ENCODE results near the gene RGR.

RGR gene

GRCh38 chr10:84294766-84295447, 50.1 kb downstream of the RGR start:
- H3K27ac ChIP-seq (ENCODE audit: low read depth, low read length): no peak overlapping the region
- H3K4me3 ChIP-seq (ENCODE audit: low read length): no peak overlapping the region
- H3K27me3 ChIP-seq (ENCODE audit: control insufficient read depth, insufficient read depth, low read length): no peaks in the 10 kb centered on the region
- no peaks in the 10 kb centered on the region for H3K4me1 ChIP-seq (ENCODE audit: control insufficient read depth, insufficient read depth, low read length)
- no peaks in the 10 kb centered on the region for H3K36me3 ChIP-seq (ENCODE audit: control insufficient read depth, insufficient read depth, low read length)
- H3K9ac ChIP-seq (ENCODE audit: low read length): no peak overlapping the region

- Histone ChIP-seq H3K36me3 (ENCODE audit: control insufficient read depth, insufficient read depth, low read length) (no peaks in the 10 kb centered on the region), H3K4me1 (ENCODE audit: control insufficient read depth, insufficient read depth, low read length) (no peaks in the 10 kb centered on the region), H3K9ac (ENCODE audit: low read length) (no peak overlapping the region), H3K27me3 (ENCODE audit: control insufficient read depth, insufficient read depth, low read length) (no peaks in the 10 kb centered on the region), H3K4me3 (ENCODE audit: low read length) (no peak overlapping the region), H3K27ac (ENCODE audit: low read depth, low read length) (no peak overlapping the region)
These were observed 51.5 kb downstream of the RGR start for GRCh38 chr10:84296091-84296981.

GRCh38 chr10:84298057-84298456, 53.2 kb downstream of the RGR start:
- H3K9ac ChIP-seq (ENCODE audit: low read length): no peak overlapping the region
- H3K27me3 ChIP-seq (ENCODE audit: control insufficient read depth, insufficient read depth, low read length): no peaks in the 10 kb centered on the region
- H3K4me3 ChIP-seq (ENCODE audit: low read length): no peak overlapping the region
- no peaks in the 10 kb centered on the region for H3K4me1 ChIP-seq (ENCODE audit: control insufficient read depth, insufficient read depth, low read length)
- no peak overlapping the region for H3K27ac ChIP-seq (ENCODE audit: low read depth, low read length)
- H3K36me3 ChIP-seq (ENCODE audit: control insufficient read depth, insufficient read depth, low read length): no peaks in the 10 kb centered on the region

- H3K27me3 ChIP-seq (ENCODE audit: control insufficient read depth, insufficient read depth, low read length): no peaks in the 10 kb centered on the region
- no peak overlapping the region for H3K4me3 ChIP-seq (ENCODE audit: low read length)
- no peak overlapping the region for H3K9ac ChIP-seq (ENCODE audit: low read length)
- H3K4me1 ChIP-seq (ENCODE audit: control insufficient read depth, insufficient read depth, low read length): no peaks in the 10 kb centered on the region
- H3K27ac ChIP-seq (ENCODE audit: low read depth, low read length): no peak overlapping the region
- H3K36me3 ChIP-seq (ENCODE audit: control insufficient read depth, insufficient read depth, low read length): no peaks in the 10 kb centered on the region
These were observed 57.4 kb downstream of the RGR start for GRCh38 chr10:84302223-84302622.

GRCh38 chr10:84306751-84307384, 62.0 kb downstream of the RGR start:
- Histone ChIP-seq H3K36me3 (ENCODE audit: control insufficient read depth, insufficient read depth, low read length) (no peaks in the 10 kb centered on the region), H3K4me1 (ENCODE audit: control insufficient read depth, insufficient read depth, low read length) (no peaks in the 10 kb centered on the region), H3K27ac (ENCODE audit: low read depth, low read length) (no peak overlapping the region), H3K27me3 (ENCODE audit: control insufficient read depth, insufficient read depth, low read length) (no peaks in the 10 kb centered on the region), H3K9ac (ENCODE audit: low read length) (no peak overlapping the region), H3K4me3 (ENCODE audit: low read length) (no peak overlapping the region)

GRCh38 chr10:84308021-84308420, 63.2 kb downstream of the RGR start:
- Histone ChIP-seq H3K4me1 (ENCODE audit: control insufficient read depth, insufficient read depth, low read length) (no peaks in the 10 kb centered on the region), H3K36me3 (ENCODE audit: control insufficient read depth, insufficient read depth, low read length) (no peaks in the 10 kb centered on the region), H3K4me3 (ENCODE audit: low read length) (no peak overlapping the region), H3K9ac (ENCODE audit: low read length) (no peak overlapping the region), H3K27ac (ENCODE audit: low read depth, low read length) (no peak overlapping the region), H3K27me3 (ENCODE audit: control insufficient read depth, insufficient read depth, low read length) (no peaks in the 10 kb centered on the region)

- no peak overlapping the region for H3K27ac ChIP-seq (ENCODE audit: low read depth, low read length)
- no peaks in the 10 kb centered on the region for H3K4me1 ChIP-seq (ENCODE audit: control insufficient read depth, insufficient read depth, low read length)
- H3K9ac ChIP-seq (ENCODE audit: low read length): no peak overlapping the region
- no peaks in the 10 kb centered on the region for H3K36me3 ChIP-seq (ENCODE audit: control insufficient read depth, insufficient read depth, low read length)
- H3K27me3 ChIP-seq (ENCODE audit: control insufficient read depth, insufficient read depth, low read length): no peaks in the 10 kb centered on the region
- no peak overlapping the region for H3K4me3 ChIP-seq (ENCODE audit: low read length)
These were observed 63.8 kb downstream of the RGR start for GRCh38 chr10:84308481-84309304.

All from rectal smooth muscle tissue (tissue), 1 donor.